ENCODE data around the gene ZBTB1. TPM values are rescaled to one million over a fixed set of nuclear protein-coding genes. Genes with fewer than 3 reads are reported as not detected.

ZBTB1 gene
- total RNA-seq, 2 experiments from 2014 or later: 146 to 147 TPM

DNA sequence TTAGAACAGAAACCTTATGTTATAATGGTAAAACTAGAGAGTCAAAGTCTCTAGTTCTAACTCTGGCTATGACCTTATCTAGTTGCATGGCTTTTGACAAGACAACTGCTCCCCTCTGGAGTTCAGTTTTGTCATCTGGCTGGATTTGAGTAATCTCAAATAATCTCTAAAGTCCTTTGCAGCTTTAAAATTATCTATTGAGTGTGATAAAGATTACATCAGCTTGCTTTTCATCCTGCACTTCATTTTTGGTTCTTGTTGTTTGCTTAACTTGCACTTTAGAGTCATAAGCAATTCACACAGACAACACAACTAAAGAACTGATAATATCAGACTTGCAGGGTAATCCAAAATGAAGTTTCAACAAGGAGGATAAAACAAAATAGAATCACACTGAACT lies 37.0 kb upstream of the ZBTB1 start:
- ATAC-seq (ENCODE audit: poor library complexity) (no peak), DNase-seq (no peak)
- Mint-ChIP-seq H3K9me3 (no peaks in the 10 kb centered on the region), H3K27ac (no peak overlapping the region), H3K4me1 (ENCODE audit: low read depth) (peaks cover 60% of the 10 kb centered on the region), H3K27me3 (no peaks in the 10 kb centered on the region), H3K4me3 (peak overlapping the region; percentile 57), H3K36me3 (ENCODE audit: low read depth) (peaks cover 5% of the 10 kb centered on the region)
- Histone ChIP-seq H3K4me3 (ENCODE audit: low read length) (no peak overlapping the region), H3K36me3 (ENCODE audit: insufficient read depth, low read length) (peaks cover 2% of the 10 kb centered on the region), H3K9me3 (ENCODE audit: control insufficient read depth in 1 of 2, insufficient read depth in 1 of 2, low read length in 2 of 2) (no peaks in the 10 kb centered on the region), H3K27me3 (ENCODE audit: control insufficient read depth in 1 of 2, insufficient read depth in 2 of 2, low read length in 2 of 2) (no peaks in the 10 kb centered on the region), H3K27ac (ENCODE audit: low read depth in 1 of 2, low read length in 2 of 2) (no peak overlapping the region), H3K4me1 (ENCODE audit: insufficient read depth, low read length) (peaks cover 12% of the 10 kb centered on the region)
- intact Hi-C loops (cut with DNase I, micrococcal nuclease): no loop called here
- ChIA-PET CTCF (interaction anchor here (1.0 to 1.4 kb wide), 2 partner anchors 43 to 73 kb away, joined by 3 to 4 read pairs; partner anchors contain the start of gene HSPA2), POLR2A (interaction anchor here (2.9 kb wide), 1 partner anchor 34 kb away, joined by 16 read pairs; no protein-coding TSS in a partner anchor)
- TF ChIP-seq, protein P1, sequence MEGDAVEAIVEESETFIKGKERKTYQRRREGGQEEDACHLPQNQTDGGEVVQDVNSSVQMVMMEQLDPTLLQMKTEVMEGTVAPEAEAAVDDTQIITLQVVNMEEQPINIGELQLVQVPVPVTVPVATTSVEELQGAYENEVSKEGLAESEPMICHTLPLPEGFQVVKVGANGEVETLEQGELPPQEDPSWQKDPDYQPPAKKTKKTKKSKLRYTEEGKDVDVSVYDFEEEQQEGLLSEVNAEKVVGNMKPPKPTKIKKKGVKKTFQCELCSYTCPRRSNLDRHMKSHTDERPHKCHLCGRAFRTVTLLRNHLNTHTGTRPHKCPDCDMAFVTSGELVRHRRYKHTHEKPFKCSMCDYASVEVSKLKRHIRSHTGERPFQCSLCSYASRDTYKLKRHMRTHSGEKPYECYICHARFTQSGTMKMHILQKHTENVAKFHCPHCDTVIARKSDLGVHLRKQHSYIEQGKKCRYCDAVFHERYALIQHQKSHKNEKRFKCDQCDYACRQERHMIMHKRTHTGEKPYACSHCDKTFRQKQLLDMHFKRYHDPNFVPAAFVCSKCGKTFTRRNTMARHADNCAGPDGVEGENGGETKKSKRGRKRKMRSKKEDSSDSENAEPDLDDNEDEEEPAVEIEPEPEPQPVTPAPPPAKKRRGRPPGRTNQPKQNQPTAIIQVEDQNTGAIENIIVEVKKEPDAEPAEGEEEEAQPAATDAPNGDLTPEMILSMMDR (IDR thresholded peaks at IDR 0.05): no peak

DNA sequence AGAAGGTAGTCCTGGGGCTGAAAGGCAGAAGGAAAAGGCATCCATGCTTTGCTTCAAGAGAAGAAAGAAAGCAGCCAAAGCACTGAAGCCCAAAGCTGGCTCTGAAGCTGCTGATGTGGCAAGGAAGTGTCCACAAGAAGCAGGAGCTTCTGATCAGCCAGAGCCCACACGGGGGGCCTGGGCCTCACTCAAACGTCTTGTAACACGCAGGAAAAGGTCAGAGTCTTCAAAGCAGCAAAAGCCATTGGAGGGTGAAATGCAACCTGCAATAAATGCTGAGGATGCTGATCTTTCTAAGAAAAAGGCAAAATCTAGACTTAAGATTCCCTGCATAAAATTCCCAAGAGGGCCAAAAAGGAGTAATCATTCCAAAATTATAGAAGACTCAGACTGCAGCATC lies 36.1 kb upstream of the ZBTB1 start:
- no peak for DNase-seq
- no peak overlapping the region for H3K4me3 ChIP-seq (ENCODE audit: low read length)
- intact Hi-C loops (cut with DNase I, micrococcal nuclease): no loop called here
- Mint-ChIP-seq H3K27me3 (no peaks in the 10 kb centered on the region), H3K4me1 (ENCODE audit: low read depth) (peaks cover 60% of the 10 kb centered on the region), H3K9me3 (no peaks in the 10 kb centered on the region), H3K27ac (peak overlapping the region; percentile 10), H3K36me3 (ENCODE audit: low read depth) (peaks cover 5% of the 10 kb centered on the region), H3K4me3 (no peak overlapping the region)
- no peaks in the 10 kb centered on the region for H3K27me3 ChIP-seq (ENCODE audit: control insufficient read depth in 1 of 2, insufficient read depth in 2 of 2, low read length in 2 of 2)
- H3K36me3 ChIP-seq (ENCODE audit: insufficient read depth, low read length): peaks cover 2% of the 10 kb centered on the region
- TF ChIP-seq, protein P1 (IDR thresholded peaks at IDR 0.05): no peak
- H3K4me1 ChIP-seq (ENCODE audit: insufficient read depth, low read length): peaks cover 12% of the 10 kb centered on the region
- H3K9me3 ChIP-seq (ENCODE audit: control insufficient read depth in 1 of 2, insufficient read depth in 1 of 2, low read length in 2 of 2): no peaks in the 10 kb centered on the region
- ChIA-PET POLR2A (no interaction called here), CTCF (no interaction called here)
- H3K27ac ChIP-seq (ENCODE audit: low read depth in 1 of 2, low read length in 2 of 2): no peak overlapping the region
- no peak for ATAC-seq (ENCODE audit: poor library complexity)

DNA sequence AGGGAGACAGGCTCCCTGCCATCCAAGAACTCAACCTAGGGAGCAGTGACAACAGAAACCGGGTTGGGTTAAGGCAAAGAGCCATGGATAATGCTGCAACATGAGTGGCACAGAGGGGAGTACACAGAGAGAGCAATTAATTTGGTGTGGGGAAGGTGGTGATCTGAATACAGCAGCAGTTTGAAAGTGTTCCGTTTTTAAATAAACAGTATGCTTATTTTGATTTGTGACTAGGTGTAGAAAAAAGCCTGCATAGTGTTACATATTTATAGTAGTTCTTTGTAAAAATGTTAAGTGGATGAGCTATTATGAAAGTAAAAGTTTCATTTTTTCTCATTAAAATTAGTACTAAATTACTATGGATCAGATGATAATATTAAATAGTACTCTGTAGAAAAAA lies 30.5 kb upstream of the ZBTB1 start:
- H3K9me3 ChIP-seq (ENCODE audit: control insufficient read depth in 1 of 2, insufficient read depth in 1 of 2, low read length in 2 of 2): no peaks in the 10 kb centered on the region
- Mint-ChIP-seq H3K36me3 (ENCODE audit: low read depth) (peaks cover 30% of the 10 kb centered on the region), H3K27me3 (no peaks in the 10 kb centered on the region), H3K4me3 (no peak overlapping the region), H3K27ac (no peak overlapping the region), H3K4me1 (ENCODE audit: low read depth) (peaks cover 41% of the 10 kb centered on the region), H3K9me3 (no peaks in the 10 kb centered on the region)
- no peak for ATAC-seq (ENCODE audit: poor library complexity)
- no peaks in the 10 kb centered on the region for H3K27me3 ChIP-seq (ENCODE audit: control insufficient read depth in 1 of 2, insufficient read depth in 2 of 2, low read length in 2 of 2)
- CTCF ChIA-PET: interaction anchor here (0.6 to 1.6 kb wide), 2 partner anchors 44 to 449 kb away, joined by 3 to 4 read pairs; no protein-coding TSS in a partner anchor
- no peak overlapping the region for H3K4me3 ChIP-seq (ENCODE audit: low read length)
- no peak overlapping the region for H3K27ac ChIP-seq (ENCODE audit: low read depth in 1 of 2, low read length in 2 of 2)
- H3K36me3 ChIP-seq (ENCODE audit: insufficient read depth, low read length): peaks cover 20% of the 10 kb centered on the region
- TF ChIP-seq, protein P1 (IDR thresholded peaks at IDR 0.05): no peak
- H3K4me1 ChIP-seq (ENCODE audit: insufficient read depth, low read length): no peaks in the 10 kb centered on the region
- no peak for DNase-seq
- intact Hi-C loops (cut with DNase I, micrococcal nuclease): no loop called here
- POLR2A ChIA-PET: no interaction called here

Data from CD4-positive, alpha-beta T cell (primary cell).